GM10847 (cell line): ENCODE measurements around the gene CD34.

Experiments
- POLR2A ChIP-seq: IDR thresholded peaks from 2 replicates; pipeline ENCODE4 v1.6.1; 2011; ENCODE audit not compliant: insufficient read length; ENCODE audit errors: extremely low read depth

The CD34 gene

GRCh38 chr1:207910591-207911354 is at the start of gene CD34:
TSS of gene CD34 (minus strand) at chr1:207911125. CDS start at chr1:207911080, 45 bp downstream.
- TF ChIP-seq POLR2A: no peak

- TF ChIP-seq POLR2A: no peak
Measured at GRCh38 chr1:207960346-207960745, 49.4 kb upstream of the CD34 start.

GRCh38 chr1:207959910-207960309 is 49.0 kb upstream of the CD34 start:
- TF ChIP-seq POLR2A: no peak

GRCh38 chr1:207959141-207959825 is 48.4 kb upstream of the CD34 start:
- no peak for TF ChIP-seq POLR2A

- no peak for TF ChIP-seq POLR2A
Measured at GRCh38 chr1:207958376-207959139, 47.6 kb upstream of the CD34 start.

- TF ChIP-seq POLR2A: no peak
Measured at GRCh38 chr1:207956986-207957385, 46.1 kb upstream of the CD34 start.

- no peak for TF ChIP-seq POLR2A
Measured at GRCh38 chr1:207954104-207954503, 43.2 kb upstream of the CD34 start.

GRCh38 chr1:207952617-207953542 is 42.0 kb upstream of the CD34 start:
- TF ChIP-seq POLR2A: no peak

- no peak for TF ChIP-seq POLR2A
Measured at GRCh38 chr1:207951652-207952051, 40.7 kb upstream of the CD34 start.

GRCh38 chr1:207950750-207951149 is 39.8 kb upstream of the CD34 start:
- TF ChIP-seq POLR2A: no peak

- TF ChIP-seq POLR2A: no peak
Measured at GRCh38 chr1:207949571-207950195, 38.8 kb upstream of the CD34 start.

GRCh38 chr1:207948536-207949250 is 37.8 kb upstream of the CD34 start:
- TF ChIP-seq POLR2A: no peak

- TF ChIP-seq POLR2A: no peak
Measured at GRCh38 chr1:207946756-207947155, 35.8 kb upstream of the CD34 start.

- TF ChIP-seq POLR2A: no peak
Measured at GRCh38 chr1:207944571-207944970, 33.6 kb upstream of the CD34 start.
